Right lobe of liver (tissue), 6 donors: ENCODE results near the gene PPP1R2. TPM values are rescaled to one million over a fixed set of nuclear protein-coding genes. Genes with fewer than 3 reads are reported as not detected.
A peak's percentile ranks its signal among the peaks of the same experiment; 100 is the strongest.

Experiments
- ATAC-seq, 4 donors: fragments of 200-7000 bp; cut with Tn5 transposase; one replicate each; pipeline ENCODE4 v1.9.1; 2020; ENCODE audit warnings: mild to moderate bottlenecking in 4 of 4, moderate library complexity in 4 of 4
- DNase-seq, 3 donors: peaks; one replicate each; pipeline ENCODE4 v3.0.0-alpha.2; 2020
- H3K27ac ChIP-seq, 3 donors: fragments of 200-600 bp; one replicate each; pipeline ENCODE4 v1.8.0; 2022
- H3K27me3 ChIP-seq, 2 donors: fragments of 200-600 bp; one replicate each; pipeline ENCODE4 v1.8.0; 2022
- H3K36me3 ChIP-seq, 4 donors: fragments of 200-600 bp; sonication (generic) in 1 of 4; one replicate each; pipeline versions ENCODE4 v1.5.1 to v1.8.0; 2017 to 2022; ENCODE audit warnings: control low read depth in 1 of 4
- H3K4me1 ChIP-seq, 4 donors: fragments of 200-600 bp; sonication (generic) in 1 of 4; one replicate each; pipeline versions ENCODE4 v1.5.1 to v1.8.0; 2017 to 2022; ENCODE audit warnings: control low read depth in 1 of 4
- H3K4me3 ChIP-seq, 3 donors: fragments of 200-600 bp; one replicate each; pipeline ENCODE4 v1.8.0; 2022
- H3K9me3 ChIP-seq, 4 donors: fragments of 200-600 bp; sonication (generic) in 1 of 4; one replicate each; pipeline versions ENCODE4 v1.5.1 to v1.8.0; 2017 to 2022; ENCODE audit warnings: control low read depth in 1 of 4
- CTCF ChIP-seq, 4 donors: fragments of 200-600 bp in 3 of 4; fragments of 450-650 bp in 1 of 4; IDR thresholded peaks; one replicate each; pipeline versions ENCODE4 v1.5.1 to v1.8.0; 2016 to 2022; ENCODE audit warnings: antibody characterized with exemption in 4 of 4, mild to moderate bottlenecking in 2 of 4
- POLR2A ChIP-seq: fragments of 450-650 bp; IDR thresholded peaks from one replicate; pipeline ENCODE4 v1.6.1; 2017; ENCODE audit warnings: antibody characterized with exemption, mild to moderate bottlenecking
- WGBS: methylation state at CpG from one replicate; pipeline ENCODE4 v1.1.6; 2018; ENCODE audit warnings: low coverage, low lambda C conversion rate; ENCODE audit not compliant: insufficient coverage; ENCODE audit errors: missing lambda C conversion rate; 5-methylcytosine and 5-hydroxymethylcytosine counted together
- intact Hi-C, 2 donors: fragments of 100-400 bp; cut with DNase I; formaldehyde crosslinking; loops; one replicate each; pipeline versions ENCODE4 v1.11.2 to v1.14.1; 2022
- total RNA-seq, 6 experiments: library from RNA; depleted of rRNA in 2 of 6; stranded (reverse); fragments of >200 nt in 2 of 6; fragmentation: NEBNext Ultra II Directional in 3 of 6; extraction: Animal tissue kit (Norgen Biotek cat#: 25700) in 3 of 6; gene quantifications; one replicate each; pipeline versions ENCODE4 v1.1.0 to v1.2.4, GENCODE V29; 2016 to 2023
- donor health status: DM: no; HTN: yes; CAD: no.
- donor health status: DM: no; HTN: no; CAD: no.
- donor health status: DM: no; HTN: no; CAD: no.
- donor health status: DM: no; HTN: yes; CAD: no.
- donor health status: DM: no; HTN: yes; CAD: no.

The PPP1R2 gene
- total RNA-seq, 6 experiments from 2014 or later, result 10.3 to 25.4 (median 14.9) TPM

GRCh38 chr3:195544230-195544536 lies 1.1 kb upstream of the PPP1R2 start:
- no peak overlapping the region for H3K4me3 ChIP-seq
- no peak overlapping the region for H3K27ac ChIP-seq
- H3K9me3 ChIP-seq, result no peaks in the 10 kb centered on the region
- H3K36me3 ChIP-seq, result no peaks in the 10 kb centered on the region
- H3K27me3 ChIP-seq, result no peaks in the 10 kb centered on the region
- DNase-seq, result no peak
- peaks cover 0 to 10% (median 1%) of the 10 kb centered on the region in 4 donors for H3K4me1 ChIP-seq
- WGBS, result 88% methylated on average over 4 of the region's 4 CpGs
- no peak for ATAC-seq
- intact Hi-C loops, result no loop called here
- TF ChIP-seq POLR2A (no peak), CTCF (IDR thresholded peaks at IDR 0.05) (no peak)

GRCh38 chr3:195543500-195544229 lies 540 bp upstream of the PPP1R2 start:
- TF ChIP-seq CTCF (IDR thresholded peaks at IDR 0.05) (no peak), POLR2A (no peak)
- Histone ChIP-seq H3K27ac (peak overlapping the region in 2 of 3 donors; percentile 83 to 91), H3K4me3 (peak overlapping the region; percentile 74 to 88 (median 77)), H3K27me3 (no peaks in the 10 kb centered on the region), H3K9me3 (no peaks in the 10 kb centered on the region), H3K36me3 (no peaks in the 10 kb centered on the region), H3K4me1 (peaks cover 0 to 10% (median 1%) of the 10 kb centered on the region in 4 donors)
- DNase-seq (peak in 2 of 3 donors; percentile 42 to 59), ATAC-seq (peak in 1 of 4 donors; percentile 1)
- 23% methylated on average over 12 of the region's 38 CpGs for WGBS
- intact Hi-C loops, result no loop called here

DNA sequence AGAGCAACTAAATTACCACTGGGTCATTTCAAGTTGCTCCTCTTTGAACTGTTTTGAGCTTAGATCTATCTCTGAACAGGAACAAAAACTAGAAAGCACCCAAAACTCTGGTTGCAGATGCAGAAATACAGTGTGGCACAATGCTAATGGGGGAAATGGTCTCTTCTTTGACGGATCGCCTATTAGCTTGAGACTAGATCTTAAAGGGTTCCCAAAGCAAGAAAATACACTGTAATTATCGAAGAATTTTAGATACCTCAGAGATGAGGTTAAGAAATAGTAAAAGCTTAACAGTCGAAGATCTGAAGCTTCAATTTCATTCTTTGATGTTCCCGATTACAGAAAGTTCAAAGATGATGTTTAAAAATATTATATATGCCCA lies 818 bp downstream of the PPP1R2 start:
- Histone ChIP-seq H3K9me3 (no peaks in the 10 kb centered on the region), H3K36me3 (no peaks in the 10 kb centered on the region), H3K27me3 (no peaks in the 10 kb centered on the region), H3K27ac (peak overlapping the region; percentile 71 to 91 (median 83)), H3K4me3 (peak overlapping the region; percentile 74 to 88 (median 77)), H3K4me1 (peaks cover 0 to 10% (median 1%) of the 10 kb centered on the region in 4 donors)
- ATAC-seq, result no peak
- 0% methylated on average over 5 of the region's 5 CpGs for WGBS
- intact Hi-C loops, result no loop called here
- no peak for TF ChIP-seq CTCF (IDR thresholded peaks at IDR 0.05)
- TF ChIP-seq POLR2A, result no peak
- no peak for DNase-seq

DNA sequence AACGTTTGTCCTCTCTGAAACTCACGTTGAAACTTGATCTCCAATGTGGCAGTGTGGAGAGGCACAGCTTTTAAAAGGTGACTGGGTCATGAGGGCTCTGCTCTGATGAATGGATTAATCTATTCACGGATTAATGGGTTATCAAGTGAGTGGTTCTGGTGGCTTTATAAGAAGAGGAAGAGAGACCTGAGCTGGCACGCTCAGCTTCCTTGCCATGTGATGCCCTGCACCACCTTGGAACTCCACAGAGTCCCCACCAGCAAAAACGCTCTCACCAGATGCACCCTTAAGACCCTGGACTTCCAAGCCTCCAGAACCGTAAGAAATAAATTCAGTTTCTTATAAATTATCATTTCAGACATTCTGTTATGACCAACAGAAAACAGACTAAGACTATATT lies 2.6 kb downstream of the PPP1R2 start:
- no peak for TF ChIP-seq POLR2A
- no peak for TF ChIP-seq CTCF (IDR thresholded peaks at IDR 0.05)
- intact Hi-C loops, result no loop called here
- no peaks in the 10 kb centered on the region for H3K9me3 ChIP-seq
- H3K4me1 ChIP-seq, result peaks cover 0 to 10% (median 1%) of the 10 kb centered on the region in 4 donors
- H3K4me3 ChIP-seq, result no peak overlapping the region
- no peaks in the 10 kb centered on the region for H3K27me3 ChIP-seq
- H3K36me3 ChIP-seq, result no peaks in the 10 kb centered on the region
- H3K27ac ChIP-seq, result no peak overlapping the region
- ATAC-seq, result no peak
- 50% methylated on average over 5 of the region's 6 CpGs for WGBS
- DNase-seq, result no peak
